Suprapubic skin (tissue), 3 donors: ENCODE measurements around the gene HYAL3.
"Not testable (repeated sequence)": the region's sequence is repeated elsewhere in the genome, so short reads cannot be mapped to it uniquely, and the experiment has no call there.

Experiments
- POLR2A ChIP-seq, 2 donors: fragments of 450-650 bp; IDR thresholded peaks; one replicate each; pipeline ENCODE4 v1.6.1; 2017; ENCODE audit warnings: antibody characterized with exemption in 2 of 2, mild to moderate bottlenecking in 2 of 2, moderate library complexity in 2 of 2
- TF ChIP-seq, protein P1 (sequence below), 2 donors: fragments of 200-600 bp in 1 of 2; fragments of 450-650 bp in 1 of 2; sonication (generic) in 1 of 2; IDR thresholded peaks; one replicate each; pipeline ENCODE4 v1.5.1; 2016 to 2019; ENCODE audit warnings: antibody characterized with exemption in 2 of 2, mild to moderate bottlenecking in 1 of 2, moderate library complexity in 1 of 2

DNA sequence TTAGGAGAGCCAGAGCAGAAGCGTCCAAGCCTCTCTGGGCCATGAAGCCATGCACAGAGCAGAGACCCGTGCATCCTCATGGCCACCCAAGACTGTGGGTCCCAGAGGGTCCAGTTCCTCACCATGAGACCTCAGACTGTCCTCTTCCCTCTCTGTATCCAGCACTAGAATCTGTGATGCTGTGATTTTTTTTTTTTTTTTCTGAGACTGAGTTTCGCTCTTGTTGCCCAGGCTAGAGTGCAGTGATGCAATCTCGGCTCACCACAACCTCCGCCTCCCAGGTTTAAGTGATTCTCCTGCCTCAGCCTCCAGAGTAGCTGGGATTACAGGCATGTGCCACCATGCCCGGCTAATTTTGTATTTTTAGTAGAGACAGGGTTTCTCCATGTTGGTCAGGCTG is 54.4 kb downstream of the HYAL3 start:
- TF ChIP-seq POLR2A (IDR thresholded peaks at IDR 0.05): not testable (repeated sequence)
- TF ChIP-seq, protein P1, sequence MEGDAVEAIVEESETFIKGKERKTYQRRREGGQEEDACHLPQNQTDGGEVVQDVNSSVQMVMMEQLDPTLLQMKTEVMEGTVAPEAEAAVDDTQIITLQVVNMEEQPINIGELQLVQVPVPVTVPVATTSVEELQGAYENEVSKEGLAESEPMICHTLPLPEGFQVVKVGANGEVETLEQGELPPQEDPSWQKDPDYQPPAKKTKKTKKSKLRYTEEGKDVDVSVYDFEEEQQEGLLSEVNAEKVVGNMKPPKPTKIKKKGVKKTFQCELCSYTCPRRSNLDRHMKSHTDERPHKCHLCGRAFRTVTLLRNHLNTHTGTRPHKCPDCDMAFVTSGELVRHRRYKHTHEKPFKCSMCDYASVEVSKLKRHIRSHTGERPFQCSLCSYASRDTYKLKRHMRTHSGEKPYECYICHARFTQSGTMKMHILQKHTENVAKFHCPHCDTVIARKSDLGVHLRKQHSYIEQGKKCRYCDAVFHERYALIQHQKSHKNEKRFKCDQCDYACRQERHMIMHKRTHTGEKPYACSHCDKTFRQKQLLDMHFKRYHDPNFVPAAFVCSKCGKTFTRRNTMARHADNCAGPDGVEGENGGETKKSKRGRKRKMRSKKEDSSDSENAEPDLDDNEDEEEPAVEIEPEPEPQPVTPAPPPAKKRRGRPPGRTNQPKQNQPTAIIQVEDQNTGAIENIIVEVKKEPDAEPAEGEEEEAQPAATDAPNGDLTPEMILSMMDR (IDR thresholded peaks at IDR 0.05): not testable (repeated sequence)
